ENCODE results near the gene AADAT.

DNA sequence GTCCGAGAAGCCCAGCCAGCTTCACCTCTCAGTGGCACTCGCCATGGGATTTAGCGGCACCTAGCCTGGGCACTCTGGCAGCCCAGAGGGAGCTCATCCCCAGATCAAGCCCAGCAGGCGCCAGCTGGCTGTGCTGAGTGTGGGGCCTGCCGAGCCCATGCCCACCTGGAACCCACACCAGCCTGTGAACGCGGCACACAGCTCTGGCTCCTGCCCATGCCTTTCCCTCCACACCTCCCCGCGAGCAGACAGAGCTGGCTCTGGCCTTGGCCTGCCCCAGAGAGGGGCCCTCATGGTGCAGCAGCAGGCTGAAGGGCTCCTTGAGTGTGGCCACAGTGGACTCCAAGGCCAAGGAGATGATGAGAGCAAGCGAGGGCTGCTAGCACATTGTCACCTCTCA lies 38.0 kb upstream of the AADAT start:
- TF ChIP-seq POLR2A (IDR thresholded peaks at IDR 0.05) (no peak), POLR2AphosphoS5 (IDR thresholded peaks at IDR 0.05) (no peak)
- TF ChIP-seq, protein P1, sequence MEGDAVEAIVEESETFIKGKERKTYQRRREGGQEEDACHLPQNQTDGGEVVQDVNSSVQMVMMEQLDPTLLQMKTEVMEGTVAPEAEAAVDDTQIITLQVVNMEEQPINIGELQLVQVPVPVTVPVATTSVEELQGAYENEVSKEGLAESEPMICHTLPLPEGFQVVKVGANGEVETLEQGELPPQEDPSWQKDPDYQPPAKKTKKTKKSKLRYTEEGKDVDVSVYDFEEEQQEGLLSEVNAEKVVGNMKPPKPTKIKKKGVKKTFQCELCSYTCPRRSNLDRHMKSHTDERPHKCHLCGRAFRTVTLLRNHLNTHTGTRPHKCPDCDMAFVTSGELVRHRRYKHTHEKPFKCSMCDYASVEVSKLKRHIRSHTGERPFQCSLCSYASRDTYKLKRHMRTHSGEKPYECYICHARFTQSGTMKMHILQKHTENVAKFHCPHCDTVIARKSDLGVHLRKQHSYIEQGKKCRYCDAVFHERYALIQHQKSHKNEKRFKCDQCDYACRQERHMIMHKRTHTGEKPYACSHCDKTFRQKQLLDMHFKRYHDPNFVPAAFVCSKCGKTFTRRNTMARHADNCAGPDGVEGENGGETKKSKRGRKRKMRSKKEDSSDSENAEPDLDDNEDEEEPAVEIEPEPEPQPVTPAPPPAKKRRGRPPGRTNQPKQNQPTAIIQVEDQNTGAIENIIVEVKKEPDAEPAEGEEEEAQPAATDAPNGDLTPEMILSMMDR (IDR thresholded peaks at IDR 0.05) = no peak
